ENCODE results near the gene SSH2.
"Not testable (repeated sequence)": the region's sequence is repeated elsewhere in the genome, so short reads cannot be mapped to it uniquely, and the experiment has no call there.

Gene SSH2

DNA sequence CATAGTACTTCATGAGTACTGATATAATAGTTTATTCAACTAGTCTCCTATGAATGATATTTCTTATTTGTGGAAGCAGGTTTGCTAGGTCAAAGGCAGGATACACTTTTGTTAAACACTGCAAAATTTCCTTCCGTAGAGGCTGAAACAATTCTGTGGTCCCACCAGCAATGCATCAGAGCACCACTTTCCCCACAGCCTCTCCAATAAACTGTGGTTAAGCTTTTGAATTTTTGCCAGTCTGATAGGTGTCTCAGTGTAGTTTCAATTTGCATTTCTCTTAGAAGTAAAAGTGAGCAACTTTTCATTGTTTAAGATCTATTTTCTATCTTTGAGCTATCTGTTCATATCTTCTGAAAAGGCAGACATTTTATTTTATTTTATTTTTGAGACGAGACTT lies 270.9 kb downstream of the SSH2 start:
- no peak overlapping the region for H3K4me3 ChIP-seq (ENCODE audit: control insufficient read depth, low read depth, low read length)
- DNase-seq (ENCODE audit: low read depth), result no peak
- TF ChIP-seq CTCF (conservative IDR thresholded peaks at IDR 0.05; ENCODE audit: control insufficient read depth, insufficient read depth, low read depth, low read length), result no peak

- no peak for DNase-seq (ENCODE audit: low read depth)
- no peak overlapping the region for H3K4me3 ChIP-seq (ENCODE audit: control insufficient read depth, low read depth, low read length)
- TF ChIP-seq CTCF (conservative IDR thresholded peaks at IDR 0.05; ENCODE audit: control insufficient read depth, insufficient read depth, low read depth, low read length), result no peak
Observed at GRCh38 chr17:29655323-29655722, 274.7 kb downstream of the SSH2 start.

DNA sequence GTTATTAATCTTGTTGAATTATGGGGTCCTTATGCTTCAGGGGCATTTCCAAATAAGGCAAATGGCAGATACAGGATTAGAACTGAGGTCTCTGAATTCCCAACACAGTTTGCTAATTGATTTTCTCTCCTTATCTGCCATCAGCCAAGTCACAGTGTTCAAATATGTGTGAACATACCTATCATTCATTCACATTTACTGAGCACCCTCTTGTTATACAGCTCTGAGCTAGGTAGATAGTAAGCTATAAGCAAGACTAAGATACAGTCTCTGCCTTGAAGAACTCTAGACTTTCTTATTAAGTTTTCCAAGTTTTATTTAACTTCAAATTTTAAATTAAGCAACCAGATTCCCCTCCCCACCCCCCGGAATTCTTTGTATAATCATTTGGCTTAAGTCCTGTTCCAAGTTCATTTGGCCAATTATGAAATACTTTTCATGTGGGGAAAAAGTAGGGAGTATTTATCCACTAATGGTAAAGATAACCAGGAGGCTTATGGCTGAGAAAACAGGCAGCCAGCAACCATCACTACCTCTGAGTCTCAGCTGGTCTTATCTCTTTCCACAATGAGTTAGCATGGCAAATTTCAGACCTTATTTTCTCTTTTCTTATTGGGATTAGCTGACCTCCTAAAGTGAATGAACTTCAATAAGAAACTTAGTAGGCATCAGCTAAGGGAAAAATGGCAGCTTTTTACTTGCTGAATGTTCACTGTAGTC lies 275.9 kb downstream of the SSH2 start:
- no peak for DNase-seq (ENCODE audit: low read depth)
- no peak overlapping the region for H3K4me3 ChIP-seq (ENCODE audit: control insufficient read depth, low read depth, low read length)
- TF ChIP-seq CTCF (conservative IDR thresholded peaks at IDR 0.05; ENCODE audit: control insufficient read depth, insufficient read depth, low read depth, low read length), result no peak

GRCh38 chr17:29652976-29653375 lies 277.1 kb downstream of the SSH2 start:
- TF ChIP-seq CTCF (conservative IDR thresholded peaks at IDR 0.05; ENCODE audit: control insufficient read depth, insufficient read depth, low read depth, low read length), result no peak
- no peak for DNase-seq (ENCODE audit: low read depth)

GRCh38 chr17:29651913-29652312 lies 278.1 kb downstream of the SSH2 start:
- H3K4me3 ChIP-seq (ENCODE audit: control insufficient read depth, low read depth, low read length); DNase-seq (ENCODE audit: low read depth): not testable (repeated sequence)

More at GRCh38 chr17:29652976-29653375, 277.1 kb downstream of the SSH2 start:
- no peak overlapping the region for H3K4me3 ChIP-seq (ENCODE audit: control insufficient read depth, low read depth, low read length)

GRCh38 chr17:29650396-29650795 lies 279.6 kb downstream of the SSH2 start:
- DNase-seq (ENCODE audit: low read depth), result no peak
- no peak overlapping the region for H3K4me3 ChIP-seq (ENCODE audit: control insufficient read depth, low read depth, low read length)
- no peak for TF ChIP-seq CTCF (conservative IDR thresholded peaks at IDR 0.05; ENCODE audit: control insufficient read depth, insufficient read depth, low read depth, low read length)

GRCh38 chr17:29649359-29649758 lies 280.7 kb downstream of the SSH2 start:
- DNase-seq (ENCODE audit: low read depth), result no peak
- H3K4me3 ChIP-seq (ENCODE audit: control insufficient read depth, low read depth, low read length), result no peak overlapping the region
- no peak for TF ChIP-seq CTCF (conservative IDR thresholded peaks at IDR 0.05; ENCODE audit: control insufficient read depth, insufficient read depth, low read depth, low read length)
